ENCODE data around the gene TMEM204.

DNA sequence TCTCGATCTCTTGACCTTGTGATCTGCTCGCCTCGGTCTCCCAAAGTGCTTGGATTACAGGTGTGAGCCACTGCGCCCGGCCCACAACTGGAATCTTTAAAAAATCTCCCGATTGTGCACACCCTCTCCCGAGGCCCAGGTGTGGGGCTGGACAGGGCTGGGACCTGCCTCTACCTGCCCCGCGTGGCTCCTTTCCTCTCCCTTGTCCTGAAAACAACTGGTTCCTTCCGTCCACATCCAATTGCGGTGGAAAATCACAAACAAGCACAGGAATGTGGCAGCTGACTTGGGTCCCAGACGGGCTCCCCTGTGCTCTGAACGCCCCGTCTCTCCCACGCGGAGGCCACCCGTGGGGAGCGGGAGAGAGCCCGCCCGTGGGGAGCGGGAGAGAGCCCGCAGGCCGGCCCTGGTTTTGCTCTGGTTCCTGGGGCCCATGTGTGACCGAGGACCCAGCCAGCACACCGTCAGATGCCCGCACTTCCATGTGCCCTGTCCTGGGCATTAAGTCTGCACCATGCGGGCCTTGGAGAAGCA is 3.0 kb upstream of the TMEM204 start:
- TF ChIP-seq, protein P1, sequence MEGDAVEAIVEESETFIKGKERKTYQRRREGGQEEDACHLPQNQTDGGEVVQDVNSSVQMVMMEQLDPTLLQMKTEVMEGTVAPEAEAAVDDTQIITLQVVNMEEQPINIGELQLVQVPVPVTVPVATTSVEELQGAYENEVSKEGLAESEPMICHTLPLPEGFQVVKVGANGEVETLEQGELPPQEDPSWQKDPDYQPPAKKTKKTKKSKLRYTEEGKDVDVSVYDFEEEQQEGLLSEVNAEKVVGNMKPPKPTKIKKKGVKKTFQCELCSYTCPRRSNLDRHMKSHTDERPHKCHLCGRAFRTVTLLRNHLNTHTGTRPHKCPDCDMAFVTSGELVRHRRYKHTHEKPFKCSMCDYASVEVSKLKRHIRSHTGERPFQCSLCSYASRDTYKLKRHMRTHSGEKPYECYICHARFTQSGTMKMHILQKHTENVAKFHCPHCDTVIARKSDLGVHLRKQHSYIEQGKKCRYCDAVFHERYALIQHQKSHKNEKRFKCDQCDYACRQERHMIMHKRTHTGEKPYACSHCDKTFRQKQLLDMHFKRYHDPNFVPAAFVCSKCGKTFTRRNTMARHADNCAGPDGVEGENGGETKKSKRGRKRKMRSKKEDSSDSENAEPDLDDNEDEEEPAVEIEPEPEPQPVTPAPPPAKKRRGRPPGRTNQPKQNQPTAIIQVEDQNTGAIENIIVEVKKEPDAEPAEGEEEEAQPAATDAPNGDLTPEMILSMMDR (IDR thresholded peaks at IDR 0.05), result no peak
- TF ChIP-seq ZSCAN20 (CRISPR knock-in tag; IDR thresholded peaks at IDR 0.05) (no peak), RFX5 (IDR thresholded peaks at IDR 0.05) (no peak), POLR2AphosphoS2 (conservative IDR thresholded peaks at IDR 0.05; ENCODE audit: low read length) (no peak), CEBPB (IDR thresholded peaks at IDR 0.05) (no peak), POLR2A (IDR thresholded peaks at IDR 0.05; ENCODE audit: low read length) (no peak), CHD4 (IDR thresholded peaks at IDR 0.05; ENCODE audit: borderline replicate concordance) (no peak), NR3C1 (IDR thresholded peaks at IDR 0.05) (no peak)
- TF ChIP-seq, protein P2, sequence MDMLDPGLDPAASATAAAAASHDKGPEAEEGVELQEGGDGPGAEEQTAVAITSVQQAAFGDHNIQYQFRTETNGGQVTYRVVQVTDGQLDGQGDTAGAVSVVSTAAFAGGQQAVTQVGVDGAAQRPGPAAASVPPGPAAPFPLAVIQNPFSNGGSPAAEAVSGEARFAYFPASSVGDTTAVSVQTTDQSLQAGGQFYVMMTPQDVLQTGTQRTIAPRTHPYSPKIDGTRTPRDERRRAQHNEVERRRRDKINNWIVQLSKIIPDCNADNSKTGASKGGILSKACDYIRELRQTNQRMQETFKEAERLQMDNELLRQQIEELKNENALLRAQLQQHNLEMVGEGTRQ (IDR thresholded peaks at IDR 0.05), result no peak
- TF ChIP-seq, protein P3, sequence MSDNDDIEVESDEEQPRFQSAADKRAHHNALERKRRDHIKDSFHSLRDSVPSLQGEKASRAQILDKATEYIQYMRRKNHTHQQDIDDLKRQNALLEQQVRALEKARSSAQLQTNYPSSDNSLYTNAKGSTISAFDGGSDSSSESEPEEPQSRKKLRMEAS (IDR thresholded peaks at IDR 0.05), result no peak
